Frontal cortex (tissue), 4 donors: ENCODE data around the gene BTD. TPM values are rescaled to one million over a fixed set of nuclear protein-coding genes. Genes with fewer than 3 reads are reported as not detected.
A peak's percentile ranks its signal among the peaks of the same experiment; 100 is the strongest.
"Not testable (repeated sequence)": the region's sequence is repeated elsewhere in the genome, so short reads cannot be mapped to it uniquely, and the experiment has no call there.

ENCODE experiments used
- DNase-seq, 2 donors: peaks; one replicate each; pipeline ENCODE4 v3.0.0; 2012; ENCODE audit warnings: low spot score in 2 of 2
- FAIRE-seq: peaks from 2 replicates; lab custom pipeline; 2012; peaks lifted over from hg19 to GRCh38; lab: Jason Lieb, UNC
- total RNA-seq: library from RNA; depleted of rRNA; stranded (reverse); fragments of >200 nt; gene quantifications from one replicate; pipeline ENCODE4 v1.2.3, GENCODE V29; 2014
- donor health status: control.
- donor health status: control.
- donor health status: control.

Gene BTD
- total RNA-seq, 1 donor from 2014 or later: 13.9 TPM

DNA sequence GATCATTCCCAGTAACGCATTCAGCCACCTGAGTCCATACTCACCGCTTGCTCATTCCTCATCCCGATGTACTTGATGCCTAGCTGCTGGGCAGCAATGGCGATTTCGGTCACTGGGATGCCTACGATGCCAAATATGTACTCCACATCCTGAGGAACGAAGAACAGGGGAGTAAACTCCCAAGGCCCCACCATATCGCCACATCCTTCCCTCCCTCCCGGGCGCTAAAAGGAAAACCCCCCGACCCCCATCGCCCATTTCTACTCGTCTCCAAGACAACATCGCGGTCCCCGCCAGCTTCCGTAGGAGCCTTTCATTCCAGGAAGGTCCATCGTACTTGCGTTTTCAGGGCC, 523 bp upstream of the BTD start:
- DNase-seq: no peak
- FAIRE-seq: no peak

GRCh38 chr3:15602146-15602536, 596 bp downstream of the BTD start:
- DNase-seq (peak in 1 of 2 donors; percentile 25), FAIRE-seq (no peak)

DNA sequence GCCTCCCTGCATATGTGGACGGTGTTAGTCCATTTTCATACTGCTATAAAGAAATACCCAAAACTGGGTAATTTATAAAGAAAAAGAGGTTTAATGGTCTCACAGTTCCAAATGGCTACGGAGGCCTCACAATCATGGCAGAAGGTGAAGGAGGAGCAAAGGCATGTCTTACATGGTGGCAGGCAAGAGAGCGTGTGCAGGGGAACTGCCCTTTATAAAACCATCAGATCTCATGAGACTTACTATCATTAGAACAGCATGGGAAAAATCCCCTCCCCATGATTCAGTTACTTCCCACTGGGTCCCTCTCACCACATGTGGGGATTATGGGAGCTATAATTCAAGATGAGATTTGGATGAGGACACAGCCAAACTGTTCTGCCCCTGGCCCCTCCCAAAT, 1.3 kb downstream of the BTD start:
- not testable (repeated sequence) for FAIRE-seq, DNase-seq

DNA sequence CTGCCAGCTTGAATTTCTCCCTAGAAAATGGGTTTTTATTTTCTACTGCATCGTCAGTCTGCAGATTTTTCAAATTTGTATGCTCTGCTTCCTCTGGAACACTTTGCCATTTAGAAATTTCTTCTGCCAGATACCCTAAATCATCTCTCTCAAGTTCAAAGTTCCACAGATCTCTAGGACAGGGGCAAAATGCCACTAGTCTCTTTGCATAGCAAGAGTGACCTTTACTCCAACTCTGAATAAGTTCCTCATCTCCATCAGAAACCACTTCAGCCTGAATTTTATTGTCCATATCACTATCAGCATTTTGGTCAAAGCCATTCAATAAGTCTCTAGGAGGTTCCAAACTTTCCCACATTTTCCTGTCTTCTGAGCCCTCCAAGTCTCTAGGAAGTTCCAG, 3.0 kb downstream of the BTD start:
- FAIRE-seq: not testable (repeated sequence)

GRCh38 chr3:15606434-15606891, 4.9 kb downstream of the BTD start:
- no peak for FAIRE-seq
- DNase-seq: no peak

More for the DNA sequence above, 3.0 kb downstream of the BTD start:
- not testable (repeated sequence) for DNase-seq

- DNase-seq: no peak
- no peak for FAIRE-seq
Measured at GRCh38 chr3:15610082-15610759, 8.7 kb downstream of the BTD start.

- no peak for DNase-seq
- no peak for FAIRE-seq
Measured at GRCh38 chr3:15611018-15611417, 9.5 kb downstream of the BTD start.

DNA sequence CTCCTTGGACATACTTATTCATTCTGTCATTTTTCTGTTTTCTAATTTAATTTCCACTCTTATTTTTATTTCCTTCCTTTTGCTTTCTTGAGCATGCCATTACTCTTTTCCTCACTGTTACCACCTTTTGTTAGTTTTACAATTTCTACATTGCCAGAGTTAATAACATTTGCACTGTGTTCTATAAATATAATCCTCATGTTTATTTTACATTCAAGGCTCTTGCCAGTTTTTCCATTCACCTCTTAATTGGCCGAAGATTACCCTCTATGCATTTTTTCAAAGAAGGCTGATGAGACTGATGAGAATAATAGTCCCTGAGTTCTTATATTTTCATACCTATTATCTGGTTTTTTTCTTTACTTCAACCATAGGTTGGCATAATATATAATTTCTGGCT, 10.5 kb downstream of the BTD start:
- DNase-seq (no peak), FAIRE-seq (no peak)

DNA sequence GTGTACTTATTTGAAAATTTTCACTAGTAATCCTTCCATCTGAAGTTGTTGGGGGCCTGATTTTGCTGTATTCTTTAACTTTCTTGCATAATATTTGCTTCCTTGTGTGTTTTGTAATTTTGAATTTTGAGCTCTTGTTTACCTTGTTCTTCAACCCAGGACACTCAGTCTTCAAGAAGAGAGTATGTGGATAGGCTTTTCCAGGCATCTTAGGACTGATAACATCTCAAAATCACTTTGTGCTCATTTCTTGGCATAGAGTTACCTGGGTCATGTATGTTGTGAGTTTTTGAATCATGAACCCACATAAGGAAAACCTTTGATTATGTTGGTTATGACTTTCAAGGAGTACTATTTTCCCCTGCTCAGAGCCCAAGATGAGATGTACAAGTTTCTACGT, 13.4 kb downstream of the BTD start:
- FAIRE-seq: no peak
- DNase-seq: no peak

DNA sequence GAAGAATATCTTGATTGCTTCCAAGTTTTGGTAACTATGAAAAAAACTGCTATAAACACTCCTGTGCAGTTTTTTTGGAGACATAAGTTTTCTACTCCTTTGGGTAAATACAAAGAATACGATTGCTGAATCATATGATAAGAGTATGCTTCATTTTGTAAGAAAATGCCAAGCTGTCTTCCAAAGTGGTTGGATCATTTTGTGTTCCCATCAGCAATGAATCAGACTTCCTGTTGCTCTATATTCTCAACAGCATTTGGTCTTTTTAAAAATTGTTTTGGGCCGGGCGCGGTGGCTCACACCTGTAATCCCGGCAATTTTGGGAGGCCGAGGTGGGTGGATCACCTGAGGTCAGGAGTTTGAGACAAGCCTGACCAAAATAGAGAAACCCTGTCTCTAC, 14.5 kb downstream of the BTD start:
- DNase-seq (no peak), FAIRE-seq (no peak)

GRCh38 chr3:15619659-15620464, 18.3 kb downstream of the BTD start:
- not testable (repeated sequence) for DNase-seq, FAIRE-seq

- FAIRE-seq: no peak
Measured at GRCh38 chr3:15623535-15624440, 22.2 kb downstream of the BTD start.

DNA sequence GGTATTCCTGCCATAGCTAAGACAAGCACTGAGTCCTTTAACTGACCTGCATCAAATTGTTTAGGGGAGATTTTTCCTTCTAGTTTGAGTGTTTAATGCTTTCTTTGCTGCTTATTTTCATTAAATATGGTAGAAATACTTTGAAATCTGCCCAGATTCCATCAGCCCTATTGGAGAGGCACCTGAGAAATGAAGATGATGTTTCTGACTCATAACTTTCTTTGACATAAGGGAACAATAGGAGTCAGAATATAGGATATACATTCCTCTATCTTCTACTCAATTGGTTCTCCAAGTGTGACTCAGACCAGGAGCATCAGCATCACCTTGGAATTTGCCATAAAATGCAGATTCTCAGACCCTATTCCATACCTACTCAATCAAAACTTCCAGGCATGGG, 27.4 kb downstream of the BTD start:
- no peak for FAIRE-seq

More at GRCh38 chr3:15623535-15624440, 22.2 kb downstream of the BTD start:
- no peak for DNase-seq

DNA sequence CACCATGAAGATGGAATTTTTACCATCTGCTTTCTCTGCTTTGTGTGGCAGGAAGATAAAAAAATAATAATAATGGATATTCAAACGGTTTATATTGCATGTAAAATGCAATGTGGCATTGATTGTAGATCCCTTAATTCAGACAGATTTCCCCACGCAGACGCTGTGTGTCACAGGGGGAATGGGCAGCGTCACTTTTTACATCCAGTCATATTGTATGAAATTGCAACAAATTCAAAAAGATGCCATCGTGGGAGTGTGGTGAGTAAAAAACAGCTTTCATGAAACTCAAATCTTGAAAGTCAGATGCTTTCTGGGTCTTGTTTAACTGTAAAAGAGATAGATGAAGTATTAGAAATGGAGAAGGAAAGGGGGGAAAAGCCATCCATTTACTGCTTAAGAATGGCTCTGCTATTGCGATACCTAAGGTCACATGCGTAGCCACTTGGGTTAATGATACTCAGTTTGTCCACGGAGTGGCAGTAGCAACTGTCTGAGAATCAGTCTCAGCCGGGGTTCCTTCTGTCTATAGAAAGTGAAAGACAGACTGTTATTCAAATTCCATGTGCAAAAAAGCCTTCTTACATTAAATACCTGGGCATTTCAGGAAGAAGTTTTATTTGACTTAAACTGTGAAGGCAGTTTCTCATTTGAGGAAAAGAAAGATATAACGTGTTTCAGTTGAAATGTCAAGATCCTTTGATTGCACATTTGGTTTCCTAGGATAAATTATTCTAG, 28.5 kb downstream of the BTD start:
- FAIRE-seq (no peak), DNase-seq (peak; percentile 35 to 73)

More for the DNA sequence above, 27.4 kb downstream of the BTD start:
- DNase-seq: no peak

DNA sequence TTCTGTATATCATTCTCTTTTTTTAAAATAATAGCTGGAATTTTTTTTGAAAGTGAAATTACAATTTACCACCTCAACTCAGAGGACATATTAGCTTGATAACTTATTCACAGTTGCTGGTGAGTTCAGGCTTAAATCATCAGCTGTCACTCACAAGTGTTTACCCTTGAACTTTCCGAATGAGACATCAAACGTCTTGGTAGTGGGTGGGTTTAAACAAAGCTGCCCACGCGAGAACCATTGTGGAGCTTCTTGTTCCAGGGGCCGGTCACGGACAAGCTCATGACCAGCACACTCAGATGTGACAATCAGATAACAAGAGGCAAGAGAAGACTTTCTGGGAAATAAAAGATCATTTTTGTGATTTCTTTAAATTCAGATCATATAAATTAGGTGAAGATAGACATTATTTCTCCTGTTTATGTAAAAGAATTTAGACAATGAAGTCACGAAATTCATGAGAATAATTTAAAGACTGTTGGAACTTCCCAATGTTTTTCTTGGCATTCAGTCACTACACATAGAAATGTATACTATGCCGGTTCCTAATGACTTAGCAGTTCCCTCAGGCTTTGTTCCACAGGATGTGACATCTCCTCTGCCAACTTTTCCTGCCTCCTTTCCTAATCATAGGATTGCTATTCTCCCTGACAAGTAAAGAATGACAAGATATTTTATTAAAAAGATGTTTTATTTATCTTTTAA, 29.3 kb downstream of the BTD start:
- FAIRE-seq (no peak), DNase-seq (peak in 1 of 2 donors; percentile 29)

DNA sequence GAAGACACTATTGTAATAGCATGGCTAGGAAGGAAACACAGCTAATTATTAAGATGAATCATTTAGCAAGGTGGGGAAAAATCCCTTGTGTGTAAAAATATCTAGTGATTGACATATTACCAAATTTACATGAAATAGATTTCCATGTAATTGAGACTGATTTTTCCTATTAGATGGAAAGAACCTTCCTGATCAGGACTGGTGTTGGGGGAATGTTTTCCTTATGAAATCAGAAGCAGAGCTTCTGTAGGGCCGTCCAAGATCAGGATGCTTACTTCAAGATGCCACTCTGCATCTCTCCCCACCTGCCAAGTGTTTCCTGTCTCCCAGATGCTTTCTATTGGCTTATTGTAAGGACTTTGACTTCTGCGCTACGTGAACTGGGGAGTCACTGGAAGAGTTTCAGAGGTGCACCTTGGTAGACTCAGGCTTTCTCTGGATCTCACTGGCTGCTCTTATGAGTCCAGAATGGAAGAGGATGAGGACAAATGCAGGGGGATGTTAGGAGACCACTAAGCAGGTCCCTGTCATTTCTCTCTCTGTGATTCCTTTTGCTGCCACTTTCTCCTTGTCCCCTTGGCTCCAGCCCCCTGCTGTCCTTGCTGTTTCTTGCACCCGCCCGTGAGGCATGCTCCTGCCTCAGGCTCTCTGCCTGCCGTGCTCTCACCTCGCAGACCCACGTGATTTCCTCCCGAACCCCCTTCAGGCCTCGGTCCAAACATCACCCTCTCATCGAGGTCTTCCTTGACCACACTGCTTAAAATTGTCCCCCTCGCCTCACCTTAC, 30.1 kb downstream of the BTD start:
- DNase-seq: no peak
- no peak for FAIRE-seq

GRCh38 chr3:15632212-15632580, 30.7 kb downstream of the BTD start:
- no peak for DNase-seq
- no peak for FAIRE-seq

- DNase-seq (no peak), FAIRE-seq (no peak)
Measured at GRCh38 chr3:15633159-15633558, 31.6 kb downstream of the BTD start.
